HG02678 (cell line): ENCODE results near the gene KLHL33.
A peak's percentile ranks its signal among the peaks of the same experiment; 100 is the strongest.
"Not testable (repeated sequence)": the region's sequence is repeated elsewhere in the genome, so short reads cannot be mapped to it uniquely, and the experiment has no call there.

Experiments used
- ATAC-seq: cut with Tn5 transposase; IDR thresholded peaks from one replicate; pipeline ENCODE4 v1.9.1; 2021; ENCODE audit warnings: mild to moderate bottlenecking, moderate library complexity; ENCODE audit not compliant: unreplicated experiment

The KLHL33 gene

GRCh38 chr14:20452831-20453230 is 16.9 kb upstream of the KLHL33 start:
- ATAC-seq = not testable (repeated sequence)

GRCh38 chr14:20446889-20447288 is 10.9 kb upstream of the KLHL33 start:
- no peak for ATAC-seq

GRCh38 chr14:20443650-20444049 is 7.7 kb upstream of the KLHL33 start:
- ATAC-seq = not testable (repeated sequence)

GRCh38 chr14:20441461-20441860 is 5.5 kb upstream of the KLHL33 start:
- ATAC-seq = no peak

- ATAC-seq = no peak
These were observed 4.9 kb upstream of the KLHL33 start for GRCh38 chr14:20440882-20441281.

GRCh38 chr14:20440465-20440864 is 4.5 kb upstream of the KLHL33 start:
- no peak for ATAC-seq

GRCh38 chr14:20438664-20439063 is 2.7 kb upstream of the KLHL33 start:
- no peak for ATAC-seq

- ATAC-seq = no peak
These were observed 393 bp upstream of the KLHL33 start for GRCh38 chr14:20436363-20436755.

- ATAC-seq = no peak
These were observed 1.0 kb downstream of the KLHL33 start for GRCh38 chr14:20434701-20435581.

GRCh38 chr14:20429801-20430669 is 5.9 kb downstream of the KLHL33 start:
- no peak for ATAC-seq

GRCh38 chr14:20428802-20429201 is 7.2 kb downstream of the KLHL33 start:
- no peak for ATAC-seq

- peak; percentile 32 for ATAC-seq
These were observed 8.0 kb downstream of the KLHL33 start for GRCh38 chr14:20428010-20428365.

GRCh38 chr14:20427231-20428009 is 8.5 kb downstream of the KLHL33 start:
- peak; percentile 76 for ATAC-seq

- no peak for ATAC-seq
These were observed 11.1 kb downstream of the KLHL33 start for GRCh38 chr14:20424851-20425250.

- ATAC-seq = no peak
These were observed 13.1 kb downstream of the KLHL33 start for GRCh38 chr14:20422886-20423285.

- no peak for ATAC-seq
These were observed 14.7 kb downstream of the KLHL33 start for GRCh38 chr14:20421267-20421666.

- no peak for ATAC-seq
These were observed 16.5 kb downstream of the KLHL33 start for GRCh38 chr14:20419419-20419818.

- ATAC-seq = no peak
These were observed 17.5 kb downstream of the KLHL33 start for GRCh38 chr14:20418501-20418909.

GRCh38 chr14:20417250-20418186 is 18.4 kb downstream of the KLHL33 start:
- ATAC-seq = no peak

- ATAC-seq = no peak
These were observed 19.7 kb downstream of the KLHL33 start for GRCh38 chr14:20416223-20416622.
